Esophagus muscularis mucosa (tissue), 4 donors: Measurements from ENCODE around the gene CIRBP. TPM values are rescaled to one million over a fixed set of nuclear protein-coding genes. Genes with fewer than 3 reads are reported as not detected.

Source experiments
- DNase-seq: peaks from one replicate; pipeline ENCODE4 v3.0.0-alpha.2; 2017; ENCODE audit errors: extremely low spot score
- H3K27ac ChIP-seq, 4 donors: fragments of 200-600 bp; sonication (generic); replicated peaks in 1 of 4; 1 replicate in 3 of 4; 2 replicates in 1 of 4; pipeline ENCODE4 v1.5.1; 2016 to 2019; ENCODE audit warnings: mild to moderate bottlenecking in 1 of 4
- H3K27me3 ChIP-seq, 4 donors: fragments of 200-600 bp; sonication (generic); one replicate each; pipeline versions ENCODE4 v1.5.1 to v1.6.0; 2016 to 2019
- H3K36me3 ChIP-seq, 4 donors: fragments of 200-600 bp; sonication (generic); one replicate each; pipeline ENCODE4 v1.5.1; 2016 to 2019
- H3K4me1 ChIP-seq, 4 donors: fragments of 200-600 bp; sonication (generic); one replicate each; pipeline ENCODE4 v1.5.1; 2016 to 2019
- H3K4me3 ChIP-seq, 4 donors: fragments of 200-600 bp; sonication (generic); 1 replicate in 2 of 4; 2 replicates in 2 of 4; pipeline ENCODE4 v1.5.1; 2016 to 2019; ENCODE audit warnings: mild to moderate bottlenecking in 4 of 4, moderate library complexity in 1 of 4
- H3K9me3 ChIP-seq, 4 donors: fragments of 200-600 bp; sonication (generic); 1 replicate in 3 of 4; 2 replicates in 1 of 4; pipeline ENCODE4 v1.5.1; 2016 to 2019
- EP300 ChIP-seq: sonication (generic); formaldehyde crosslinking; IDR thresholded peaks from one replicate; pipeline ENCODE4 v1.6.1; 2017; ENCODE audit warnings: antibody characterized with exemption
- POLR2A ChIP-seq: fragments of 450-650 bp; IDR thresholded peaks from one replicate; pipeline ENCODE4 v1.6.1; 2017; ENCODE audit warnings: antibody characterized with exemption, moderate library complexity, mild to moderate bottlenecking, low read depth
- POLR2AphosphoS5 ChIP-seq, 2 donors: sonication (generic); formaldehyde crosslinking; IDR thresholded peaks; one replicate each; pipeline ENCODE4 v1.6.1; 2017; ENCODE audit warnings: antibody characterized with exemption in 2 of 2
- WGBS: methylation state at CpG from one replicate; pipeline ENCODE4 v1.1.5; 2018; 5-methylcytosine and 5-hydroxymethylcytosine counted together
- intact Hi-C: fragments of 100-400 bp; cut with DNase I; formaldehyde crosslinking; loops from one replicate; pipeline ENCODE4 v1.15.1; 2023
- total RNA-seq, 4 donors: library from RNA; depleted of rRNA; stranded (reverse); fragments of >200 nt; gene quantifications; one replicate each; pipeline versions ENCODE4 v1.1.0 to v1.2.1, GENCODE V29; 2016
- TF ChIP-seq, protein P1 (sequence below), 3 experiments: fragments of 200-600 bp in 2 of 3; fragments of 450-650 bp in 1 of 3; sonication (generic) in 2 of 3; IDR thresholded peaks; one replicate each; pipeline ENCODE4 v1.5.1; 2017 to 2019; ENCODE audit warnings: antibody characterized with exemption in 3 of 3, mild to moderate bottlenecking in 2 of 3, moderate library complexity in 1 of 3

The CIRBP gene
- total RNA-seq, 4 donors from 2014 or later = 236 to 601 (median 429) TPM

DNA sequence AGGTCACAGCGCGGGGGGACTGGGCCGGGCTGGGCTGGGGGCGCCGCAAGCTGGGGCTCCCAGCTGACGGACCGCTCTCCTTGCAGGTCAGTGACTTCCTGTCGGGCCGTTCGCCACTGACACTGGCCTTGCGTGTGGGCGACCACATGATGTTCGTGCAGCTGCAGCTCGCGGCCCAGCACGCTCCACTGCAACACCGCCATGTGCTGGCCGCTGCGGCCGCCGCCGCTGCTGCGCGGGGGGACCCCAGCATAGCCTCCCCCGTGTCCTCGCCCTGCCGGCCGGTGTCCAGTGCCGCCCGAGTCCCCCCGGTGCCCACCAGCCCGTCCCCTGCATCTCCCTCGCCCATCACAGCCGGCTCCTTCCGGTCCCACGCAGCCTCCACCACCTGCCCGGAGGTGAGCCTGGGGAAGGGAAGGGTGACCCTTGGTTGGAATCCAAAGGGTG is 15.0 kb upstream of the CIRBP start:
- TF ChIP-seq POLR2AphosphoS5 (IDR thresholded peaks at IDR 0.05) (peak in 1 of 2 donors; percentile 73), EP300 (no peak), POLR2A (no peak)
- TF ChIP-seq, protein P1, sequence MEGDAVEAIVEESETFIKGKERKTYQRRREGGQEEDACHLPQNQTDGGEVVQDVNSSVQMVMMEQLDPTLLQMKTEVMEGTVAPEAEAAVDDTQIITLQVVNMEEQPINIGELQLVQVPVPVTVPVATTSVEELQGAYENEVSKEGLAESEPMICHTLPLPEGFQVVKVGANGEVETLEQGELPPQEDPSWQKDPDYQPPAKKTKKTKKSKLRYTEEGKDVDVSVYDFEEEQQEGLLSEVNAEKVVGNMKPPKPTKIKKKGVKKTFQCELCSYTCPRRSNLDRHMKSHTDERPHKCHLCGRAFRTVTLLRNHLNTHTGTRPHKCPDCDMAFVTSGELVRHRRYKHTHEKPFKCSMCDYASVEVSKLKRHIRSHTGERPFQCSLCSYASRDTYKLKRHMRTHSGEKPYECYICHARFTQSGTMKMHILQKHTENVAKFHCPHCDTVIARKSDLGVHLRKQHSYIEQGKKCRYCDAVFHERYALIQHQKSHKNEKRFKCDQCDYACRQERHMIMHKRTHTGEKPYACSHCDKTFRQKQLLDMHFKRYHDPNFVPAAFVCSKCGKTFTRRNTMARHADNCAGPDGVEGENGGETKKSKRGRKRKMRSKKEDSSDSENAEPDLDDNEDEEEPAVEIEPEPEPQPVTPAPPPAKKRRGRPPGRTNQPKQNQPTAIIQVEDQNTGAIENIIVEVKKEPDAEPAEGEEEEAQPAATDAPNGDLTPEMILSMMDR (IDR thresholded peaks at IDR 0.05) = no peak
- Histone ChIP-seq H3K4me3 (peak overlapping the region; percentile 77 to 89 (median 82)), H3K27me3 (peaks cover 0 to 3% (median 0%) of the 10 kb centered on the region in 4 donors), H3K36me3 (peaks cover 36 to 73% (median 65%) of the 10 kb centered on the region in 4 donors), H3K4me1 (peaks cover 61 to 88% (median 82%) of the 10 kb centered on the region in 4 donors), H3K9me3 (no peaks in the 10 kb centered on the region), H3K27ac (peak overlapping the region; percentile 99 to 100 (median 100))
- DNase-seq = no peak
- intact Hi-C loops = no loop called here
- WGBS = 75% methylated on average over 20 of the region's 37 CpGs

DNA sequence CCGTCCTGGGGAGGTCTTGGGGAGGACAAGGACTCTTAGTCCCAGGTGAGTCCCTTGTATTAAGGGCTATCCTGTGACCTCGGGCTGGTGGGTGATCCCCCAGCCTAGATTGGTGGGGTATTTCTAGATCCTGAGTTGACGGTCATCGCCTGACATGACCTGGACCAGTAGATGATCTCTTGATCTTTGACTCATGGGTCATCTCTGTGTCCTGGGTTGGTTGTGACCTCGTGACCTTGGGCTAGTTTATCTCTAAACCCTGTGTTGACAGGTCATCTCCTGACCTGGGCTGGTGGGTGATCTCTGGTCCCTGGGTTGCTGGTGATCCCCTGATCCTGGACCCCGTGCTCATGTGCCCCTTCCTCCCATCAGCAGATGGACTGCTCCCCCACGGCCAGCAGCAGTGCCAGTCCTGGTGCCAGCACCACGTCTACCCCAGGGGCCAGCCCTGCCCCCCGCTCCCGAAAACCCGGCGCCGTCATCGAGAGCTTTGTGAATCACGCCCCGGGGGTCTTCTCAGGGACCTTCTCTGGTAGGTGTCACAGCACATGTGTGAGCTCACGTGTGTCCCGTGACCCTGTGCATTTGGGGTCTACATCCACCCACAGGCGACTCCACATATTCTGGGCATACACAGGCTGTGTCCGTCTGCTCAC is 14.5 kb upstream of the CIRBP start:
- 85% methylated on average over 16 of the region's 20 CpGs for WGBS
- H3K27me3 ChIP-seq = no peaks in the 10 kb centered on the region
- DNase-seq = no peak
- peak overlapping the region; percentile 77 to 89 (median 82) for H3K4me3 ChIP-seq
- no peaks in the 10 kb centered on the region for H3K9me3 ChIP-seq
- intact Hi-C loops = no loop called here
- H3K4me1 ChIP-seq = peaks cover 67 to 94% (median 87%) of the 10 kb centered on the region in 4 donors
- TF ChIP-seq EP300 (no peak), POLR2A (no peak), POLR2AphosphoS5 (IDR thresholded peaks at IDR 0.05) (no peak)
- TF ChIP-seq, protein P1 (IDR thresholded peaks at IDR 0.05) = no peak
- peak overlapping the region; percentile 99 to 100 (median 100) for H3K27ac ChIP-seq
- H3K36me3 ChIP-seq = peaks cover 36 to 73% (median 65%) of the 10 kb centered on the region in 4 donors

DNA sequence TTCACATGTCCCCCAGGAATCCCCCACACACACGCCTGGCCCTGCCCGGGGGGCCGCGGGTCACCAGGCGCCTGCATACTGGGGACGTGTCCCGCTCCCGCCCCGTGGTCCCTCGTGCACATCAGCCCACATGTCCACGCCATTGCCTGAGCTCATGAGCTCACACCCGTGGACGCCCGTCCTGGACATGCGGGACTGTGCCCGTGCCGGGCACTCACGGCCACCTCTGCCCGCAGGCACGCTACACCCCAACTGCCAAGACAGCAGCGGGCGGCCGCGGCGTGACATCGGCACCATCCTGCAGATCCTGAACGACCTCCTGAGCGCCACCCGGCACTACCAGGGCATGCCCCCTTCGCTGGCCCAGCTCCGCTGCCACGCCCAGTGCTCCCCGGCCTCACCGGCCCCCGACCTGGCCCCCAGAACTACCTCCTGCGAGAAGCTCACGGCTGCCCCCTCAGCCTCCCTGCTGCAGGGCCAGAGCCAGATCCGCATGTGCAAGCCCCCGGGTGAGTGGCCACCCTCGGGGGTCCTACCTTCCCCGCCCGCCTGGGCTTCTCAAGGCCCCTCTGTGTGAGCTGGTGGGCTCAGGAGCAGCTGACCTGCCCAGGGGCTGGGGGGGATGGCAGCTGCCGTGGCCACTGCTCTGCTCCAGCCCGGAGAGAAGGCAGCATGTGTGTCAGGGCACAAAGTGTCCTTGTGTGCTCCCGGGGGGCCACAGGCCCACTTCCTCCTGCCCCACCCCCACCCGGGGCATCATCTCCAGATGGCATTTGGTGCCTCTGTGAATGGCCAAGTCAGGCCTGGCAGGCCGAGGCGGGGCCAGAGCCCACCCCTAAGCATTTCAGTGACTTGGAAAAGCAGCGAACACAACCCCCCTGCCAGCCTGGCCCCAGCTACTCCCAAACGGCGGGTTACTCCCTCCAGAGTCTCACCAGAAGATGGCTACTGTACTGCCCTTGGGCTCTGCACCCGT is 13.7 kb upstream of the CIRBP start:
- DNase-seq = no peak

More for the DNA sequence above, 13.7 kb upstream of the CIRBP start:
- 85% methylated on average over 28 of the region's 52 CpGs for WGBS
- TF ChIP-seq EP300 (no peak), POLR2AphosphoS5 (IDR thresholded peaks at IDR 0.05) (no peak), POLR2A (no peak)
- TF ChIP-seq, protein P1 (IDR thresholded peaks at IDR 0.05) = no peak
- intact Hi-C loops = no loop called here
- Histone ChIP-seq H3K36me3 (peaks cover 36 to 67% (median 63%) of the 10 kb centered on the region in 4 donors), H3K4me3 (no peak overlapping the region), H3K9me3 (no peaks in the 10 kb centered on the region), H3K27me3 (no peaks in the 10 kb centered on the region), H3K4me1 (peaks cover 75 to 100% (median 95%) of the 10 kb centered on the region in 4 donors), H3K27ac (peak overlapping the region; percentile 99 to 100 (median 100))
